Measurements from ENCODE around the gene CCDC71L. TPM values are rescaled to one million over a fixed set of nuclear protein-coding genes. Genes with fewer than 3 reads are reported as not detected.
"Not testable (repeated sequence)": the region's sequence is repeated elsewhere in the genome, so short reads cannot be mapped to it uniquely, and the experiment has no call there.

CCDC71L gene
- total RNA-seq, 1 donor from 2014 or later = 22.0 TPM

- Mint-ChIP-seq H3K27ac (ENCODE audit: unreplicated experiment) (no peak overlapping the region), H3K4me3 (ENCODE audit: unreplicated experiment) (no peak overlapping the region), H3K9me3 (ENCODE audit: low read depth) (peaks cover 25% of the 10 kb centered on the region), H3K4me1 (ENCODE audit: low read depth) (peaks cover 10% of the 10 kb centered on the region), H3K27me3 (ENCODE audit: low read depth) (peaks cover 4% of the 10 kb centered on the region), H3K36me3 (ENCODE audit: low read depth) (peaks cover 5% of the 10 kb centered on the region)
- no peak for DNase-seq (ENCODE audit: low spot score)
- no peak for TF ChIP-seq CTCF (IDR thresholded peaks at IDR 0.05)
Observed at GRCh38 chr7:106683941-106684340, 23.0 kb upstream of the CCDC71L start.

- H3K27me3 Mint-ChIP-seq (ENCODE audit: low read depth) = no peaks in the 10 kb centered on the region
- DNase-seq (ENCODE audit: low spot score) = no peak
- H3K36me3 Mint-ChIP-seq (ENCODE audit: low read depth) = peaks cover 1% of the 10 kb centered on the region
- H3K27ac Mint-ChIP-seq (ENCODE audit: unreplicated experiment) = no peak overlapping the region
- no peak overlapping the region for H3K4me3 Mint-ChIP-seq (ENCODE audit: unreplicated experiment)
- peaks cover 11% of the 10 kb centered on the region for H3K9me3 Mint-ChIP-seq (ENCODE audit: low read depth)
- peaks cover 10% of the 10 kb centered on the region for H3K4me1 Mint-ChIP-seq (ENCODE audit: low read depth)
- TF ChIP-seq CTCF (IDR thresholded peaks at IDR 0.05) = no peak
Observed at GRCh38 chr7:106681815-106682495, 21.0 kb upstream of the CCDC71L start.

GRCh38 chr7:106679153-106679931 is 18.4 kb upstream of the CCDC71L start:
- no peaks in the 10 kb centered on the region for H3K27me3 Mint-ChIP-seq (ENCODE audit: low read depth)
- peaks cover 10% of the 10 kb centered on the region for H3K4me1 Mint-ChIP-seq (ENCODE audit: low read depth)
- H3K27ac Mint-ChIP-seq (ENCODE audit: unreplicated experiment) = no peak overlapping the region
- no peak overlapping the region for H3K4me3 Mint-ChIP-seq (ENCODE audit: unreplicated experiment)
- peaks cover 2% of the 10 kb centered on the region for H3K36me3 Mint-ChIP-seq (ENCODE audit: low read depth)
- no peak for DNase-seq (ENCODE audit: low spot score)
- no peak for TF ChIP-seq CTCF (IDR thresholded peaks at IDR 0.05)
- peaks cover 6% of the 10 kb centered on the region for H3K9me3 Mint-ChIP-seq (ENCODE audit: low read depth)

- Mint-ChIP-seq H3K4me1 (ENCODE audit: low read depth) (peaks cover 10% of the 10 kb centered on the region), H3K27me3 (ENCODE audit: low read depth) (no peaks in the 10 kb centered on the region), H3K36me3 (ENCODE audit: low read depth) (peaks cover 2% of the 10 kb centered on the region), H3K4me3 (ENCODE audit: unreplicated experiment) (no peak overlapping the region), H3K9me3 (ENCODE audit: low read depth) (peaks cover 6% of the 10 kb centered on the region), H3K27ac (ENCODE audit: unreplicated experiment) (no peak overlapping the region)
- DNase-seq (ENCODE audit: low spot score) = no peak
- TF ChIP-seq CTCF (IDR thresholded peaks at IDR 0.05) = no peak
Observed at GRCh38 chr7:106678795-106679152, 17.8 kb upstream of the CCDC71L start.

GRCh38 chr7:106676506-106676905 is 15.5 kb upstream of the CCDC71L start:
- not testable (repeated sequence) for H3K4me3 Mint-ChIP-seq (ENCODE audit: unreplicated experiment); H3K36me3 Mint-ChIP-seq (ENCODE audit: low read depth); H3K4me1 Mint-ChIP-seq (ENCODE audit: low read depth); H3K27ac Mint-ChIP-seq (ENCODE audit: unreplicated experiment); DNase-seq (ENCODE audit: low spot score); H3K27me3 Mint-ChIP-seq (ENCODE audit: low read depth)
- H3K9me3 Mint-ChIP-seq (ENCODE audit: low read depth) = peaks cover 12% of the 10 kb centered on the region

GRCh38 chr7:106673688-106674087 is 12.7 kb upstream of the CCDC71L start:
- not testable (repeated sequence) for H3K4me3 Mint-ChIP-seq (ENCODE audit: unreplicated experiment); H3K36me3 Mint-ChIP-seq (ENCODE audit: low read depth); H3K27ac Mint-ChIP-seq (ENCODE audit: unreplicated experiment); H3K4me1 Mint-ChIP-seq (ENCODE audit: low read depth); DNase-seq (ENCODE audit: low spot score); H3K27me3 Mint-ChIP-seq (ENCODE audit: low read depth)
- H3K9me3 Mint-ChIP-seq (ENCODE audit: low read depth) = peaks cover 12% of the 10 kb centered on the region

- peaks cover 10% of the 10 kb centered on the region for H3K9me3 Mint-ChIP-seq (ENCODE audit: low read depth)
- H3K4me1 Mint-ChIP-seq (ENCODE audit: low read depth); H3K36me3 Mint-ChIP-seq (ENCODE audit: low read depth); H3K4me3 Mint-ChIP-seq (ENCODE audit: unreplicated experiment); DNase-seq (ENCODE audit: low spot score); H3K27ac Mint-ChIP-seq (ENCODE audit: unreplicated experiment); H3K27me3 Mint-ChIP-seq (ENCODE audit: low read depth): not testable (repeated sequence)
Observed at GRCh38 chr7:106671930-106672329, 11.0 kb upstream of the CCDC71L start.

Data from chondrocyte (in vitro differentiated cells).